Measurements from ENCODE around the gene MRPL36.

The MRPL36 gene

DNA sequence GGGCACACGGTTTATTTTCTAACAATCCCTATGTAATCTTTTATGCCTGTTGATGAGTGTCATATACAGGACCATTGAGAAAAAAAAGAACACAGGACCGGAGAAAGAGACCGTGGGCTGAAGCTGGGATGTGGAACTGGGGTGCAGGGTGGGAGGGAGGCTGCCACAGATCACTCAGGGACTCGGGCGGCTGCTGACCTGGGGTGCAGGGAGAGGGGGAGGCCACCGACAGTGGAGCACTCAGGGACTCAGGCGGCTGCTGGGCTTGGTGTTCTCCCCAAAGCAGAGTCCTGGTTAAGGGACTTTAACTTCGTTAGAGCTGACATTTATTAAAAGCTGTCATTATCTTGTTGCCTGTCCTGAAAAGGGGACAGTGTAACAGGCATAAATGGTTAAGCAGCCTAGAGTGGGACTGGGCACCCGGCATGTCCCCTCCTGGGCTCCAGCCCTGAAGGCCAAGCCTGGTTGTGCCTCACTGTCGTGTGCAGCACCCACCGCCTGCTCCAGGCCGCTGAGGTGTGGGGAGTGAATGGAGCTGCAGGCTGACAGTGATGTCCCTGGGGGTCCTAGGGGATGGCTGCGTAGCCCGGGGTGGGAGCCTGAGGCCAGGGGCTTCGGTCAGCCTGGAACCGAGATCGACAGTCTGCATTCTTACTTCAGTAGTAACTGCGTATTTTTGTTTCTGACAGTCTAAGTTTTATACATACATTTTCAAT, 15.6 kb upstream of the MRPL36 start:
- DNase-seq, result no peak
- TF ChIP-seq POLR2A (IDR thresholded peaks at IDR 0.05; ENCODE audit: low read length) (no peak), GATA1 (IDR thresholded peaks at IDR 0.05; ENCODE audit: low read depth, low read length) (no peak)

DNA sequence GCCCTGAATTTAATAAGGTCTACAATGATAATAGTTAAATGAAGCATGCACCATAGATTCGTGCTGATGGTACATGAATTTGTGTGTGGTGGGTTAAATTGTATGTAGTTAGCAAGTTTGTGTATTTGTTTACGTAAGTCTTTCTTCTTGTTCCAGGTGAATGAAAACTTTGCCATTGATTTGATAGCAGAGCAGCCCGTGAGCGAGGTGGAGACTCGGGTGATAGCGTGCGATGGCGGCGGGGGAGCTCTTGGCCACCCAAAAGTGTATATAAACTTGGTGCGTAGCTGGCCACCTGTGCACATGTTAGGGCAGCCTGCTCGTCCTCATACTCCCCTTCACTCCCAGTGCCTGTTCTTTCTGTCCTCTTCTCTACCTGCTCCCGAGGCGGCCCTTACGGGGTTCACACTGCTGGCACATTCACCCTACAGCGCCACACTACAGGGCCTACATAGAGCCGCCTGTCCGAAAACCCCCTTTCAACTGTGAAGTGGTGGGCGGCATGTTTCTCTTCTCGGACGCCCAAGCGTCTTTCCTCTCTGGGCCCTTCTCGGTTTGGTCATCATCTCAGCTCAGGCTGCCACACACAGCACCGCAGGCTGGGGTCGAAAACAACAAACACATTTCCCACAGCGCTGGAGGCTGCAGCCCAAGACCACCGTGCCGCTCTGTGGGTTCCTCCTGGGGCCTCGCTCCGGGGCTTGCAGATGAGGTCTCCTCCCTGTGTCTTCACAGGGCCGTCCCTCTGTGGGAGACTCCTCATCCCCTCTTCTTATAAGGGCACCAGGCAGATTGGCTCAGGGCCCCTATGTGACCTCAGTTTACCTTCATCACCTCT, 14.8 kb upstream of the MRPL36 start:
- no peak for DNase-seq
- TF ChIP-seq POLR2A (IDR thresholded peaks at IDR 0.05; ENCODE audit: low read length) (no peak), GATA1 (IDR thresholded peaks at IDR 0.05; ENCODE audit: low read depth, low read length) (no peak)

DNA sequence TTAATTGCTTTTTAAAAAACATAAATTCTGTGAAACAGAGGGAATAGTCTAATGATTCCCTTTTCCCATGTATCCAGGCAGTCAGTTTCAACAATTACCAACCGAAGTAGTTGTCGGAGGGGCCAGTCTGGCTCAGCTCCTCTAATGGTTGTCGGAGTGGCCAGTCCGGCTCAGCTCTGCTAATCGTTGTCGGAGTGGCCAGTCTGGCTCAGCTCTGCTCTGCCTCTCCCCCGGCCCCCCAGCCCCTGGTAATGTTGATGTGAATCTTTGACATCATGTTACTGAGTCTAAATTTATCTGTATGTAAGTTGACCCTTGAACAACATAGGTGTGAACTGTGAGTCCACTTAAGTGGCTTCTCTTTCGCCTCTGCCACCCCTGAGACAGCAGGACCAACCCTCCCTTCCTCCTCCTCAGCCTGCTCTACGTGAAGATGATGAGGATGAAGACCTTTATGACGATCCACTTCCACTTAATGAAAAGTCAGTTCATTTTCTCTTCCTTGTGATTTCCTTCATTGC, 11.0 kb upstream of the MRPL36 start:
- TF ChIP-seq GATA1 (IDR thresholded peaks at IDR 0.05; ENCODE audit: low read depth, low read length), result no peak
- TF ChIP-seq POLR2A (IDR thresholded peaks at IDR 0.05; ENCODE audit: low read length), result no peak
- no peak for DNase-seq

DNA sequence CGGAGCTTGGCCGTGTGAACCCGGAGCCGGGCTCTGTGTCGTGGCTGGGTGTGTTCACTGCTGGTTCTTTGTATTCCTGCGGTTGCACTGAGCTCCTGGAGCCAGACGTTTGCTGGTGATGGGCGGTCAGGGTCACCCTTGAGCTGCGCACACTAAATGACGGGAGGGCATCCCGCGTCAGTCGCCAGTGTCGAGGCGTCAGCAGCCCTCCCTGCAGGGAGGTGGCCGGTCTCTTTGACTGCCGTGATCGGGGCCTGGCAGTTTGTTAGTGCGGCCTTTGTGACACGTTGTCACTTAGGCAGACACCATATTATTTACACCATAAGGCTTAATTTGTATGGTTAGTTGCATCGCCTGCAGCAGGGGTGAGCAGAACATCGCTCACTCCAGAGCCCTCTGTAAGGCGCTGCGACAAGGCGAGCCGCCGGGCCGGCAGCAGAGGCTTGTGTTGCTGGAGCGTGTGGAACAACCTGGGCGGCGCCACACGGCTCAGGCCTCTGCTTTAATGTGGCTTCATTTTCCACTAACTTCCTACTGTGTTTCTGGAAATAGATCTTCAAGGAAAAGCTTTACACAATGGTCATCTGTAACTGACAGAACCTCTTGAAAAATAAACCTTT, 9.9 kb upstream of the MRPL36 start:
- DNase-seq, result no peak
- no peak for TF ChIP-seq GATA1 (IDR thresholded peaks at IDR 0.05; ENCODE audit: low read depth, low read length)
- TF ChIP-seq POLR2A (IDR thresholded peaks at IDR 0.05; ENCODE audit: low read length), result no peak

DNA sequence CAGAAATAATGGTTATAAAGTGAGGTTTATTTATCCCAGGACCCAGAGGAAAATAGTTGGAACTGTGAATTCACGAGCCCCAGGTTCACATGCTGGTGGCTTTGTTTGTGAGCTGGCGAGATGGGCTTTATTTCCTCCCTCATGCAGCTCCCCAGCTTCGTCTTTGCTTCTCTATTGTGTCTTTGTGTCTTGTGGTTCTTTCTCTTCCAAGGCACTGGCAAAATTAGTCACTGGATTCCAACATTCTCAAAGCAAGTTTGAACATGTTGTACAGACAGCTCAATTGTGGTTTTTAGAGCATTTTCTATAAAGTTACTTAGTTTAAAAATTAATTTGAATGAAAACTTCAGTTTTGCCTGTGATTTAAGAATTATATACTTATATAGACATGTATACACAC, 8.8 kb upstream of the MRPL36 start:
- DNase-seq, result no peak
- TF ChIP-seq GATA1 (IDR thresholded peaks at IDR 0.05; ENCODE audit: low read depth, low read length), result no peak
- TF ChIP-seq POLR2A (IDR thresholded peaks at IDR 0.05; ENCODE audit: low read length), result no peak

DNA sequence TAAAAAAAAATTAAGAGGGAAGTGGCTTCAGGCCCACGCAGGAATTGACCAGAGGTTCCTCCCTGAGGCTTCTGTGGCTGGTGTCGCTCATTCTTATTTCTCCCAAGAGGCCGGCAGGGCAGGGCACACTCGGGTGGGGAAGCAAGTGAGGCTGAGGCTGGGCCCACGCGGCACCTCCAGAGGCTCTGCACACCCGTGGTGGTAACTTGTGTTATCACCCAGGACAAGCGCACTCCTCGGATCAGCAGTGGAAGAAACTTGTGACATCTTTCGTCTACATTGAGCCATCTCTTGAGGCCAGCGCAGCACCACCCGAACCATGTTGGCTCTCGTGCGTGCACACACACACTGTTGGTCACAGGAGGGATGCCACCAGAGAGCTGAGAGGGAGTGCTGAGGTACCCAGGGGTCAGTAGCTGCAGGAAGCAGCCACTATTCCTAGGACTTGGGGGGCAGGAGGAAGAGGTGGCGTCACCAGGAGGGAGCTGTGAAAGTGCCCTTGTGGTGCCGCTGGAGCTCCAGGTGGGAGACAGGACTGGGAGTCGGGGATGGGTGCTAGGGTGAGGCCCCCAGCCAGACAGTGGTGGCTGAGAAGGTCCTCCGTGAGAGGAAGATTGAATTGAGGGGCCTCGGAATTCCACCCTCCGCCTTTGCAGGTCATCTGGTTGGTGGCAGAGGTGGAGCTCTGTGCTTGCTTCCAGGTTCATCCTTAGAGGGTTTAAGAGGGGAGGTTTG, 8.0 kb upstream of the MRPL36 start:
- DNase-seq, result no peak
- no peak for TF ChIP-seq GATA1 (IDR thresholded peaks at IDR 0.05; ENCODE audit: low read depth, low read length)
- TF ChIP-seq POLR2A (IDR thresholded peaks at IDR 0.05; ENCODE audit: low read length), result no peak

DNA sequence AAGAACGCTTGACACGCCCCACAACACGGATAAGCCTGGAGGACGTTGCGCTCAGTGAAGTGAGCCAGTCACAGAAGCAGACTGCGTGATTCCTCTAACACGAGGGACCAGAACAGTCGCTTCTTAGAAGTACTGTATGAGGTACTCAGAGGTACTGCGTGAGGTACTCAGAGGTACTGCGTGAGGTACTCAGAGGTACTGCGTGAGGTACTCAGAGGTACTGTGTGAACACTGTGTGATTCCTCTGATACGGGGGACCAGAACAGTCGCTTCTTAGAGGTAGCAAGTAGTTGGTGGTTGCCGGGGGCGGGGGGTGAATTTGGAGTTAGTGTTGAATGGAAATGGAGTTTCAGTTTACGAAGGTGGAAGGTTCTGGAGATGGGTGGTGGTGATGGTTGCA, 7.3 kb upstream of the MRPL36 start:
- TF ChIP-seq GATA1 (IDR thresholded peaks at IDR 0.05; ENCODE audit: low read depth, low read length) (no peak), POLR2A (IDR thresholded peaks at IDR 0.05; ENCODE audit: low read length) (no peak)
- DNase-seq, result no peak

DNA sequence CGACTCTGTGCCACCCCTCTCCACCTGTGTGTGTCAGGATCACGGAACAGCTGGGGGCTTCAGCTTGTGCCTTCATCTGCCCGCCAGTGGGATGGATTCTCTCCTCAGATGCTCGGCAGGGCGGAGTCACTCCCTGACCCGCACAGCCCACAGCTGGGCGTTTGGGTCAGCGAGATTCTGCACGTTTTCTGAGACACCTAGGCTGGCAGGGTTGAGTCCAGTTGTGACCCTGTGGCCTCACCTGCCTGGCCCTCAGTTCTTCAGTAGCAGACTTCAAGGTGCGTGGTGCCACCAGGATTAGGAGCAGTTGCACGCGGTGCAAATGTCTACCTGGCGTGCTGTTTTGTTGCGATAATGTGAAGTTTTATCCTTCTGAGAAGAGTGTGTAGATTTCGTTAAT, 6.6 kb upstream of the MRPL36 start:
- no peak for DNase-seq
- TF ChIP-seq POLR2A (IDR thresholded peaks at IDR 0.05; ENCODE audit: low read length), result no peak
- TF ChIP-seq GATA1 (IDR thresholded peaks at IDR 0.05; ENCODE audit: low read depth, low read length), result no peak

DNA sequence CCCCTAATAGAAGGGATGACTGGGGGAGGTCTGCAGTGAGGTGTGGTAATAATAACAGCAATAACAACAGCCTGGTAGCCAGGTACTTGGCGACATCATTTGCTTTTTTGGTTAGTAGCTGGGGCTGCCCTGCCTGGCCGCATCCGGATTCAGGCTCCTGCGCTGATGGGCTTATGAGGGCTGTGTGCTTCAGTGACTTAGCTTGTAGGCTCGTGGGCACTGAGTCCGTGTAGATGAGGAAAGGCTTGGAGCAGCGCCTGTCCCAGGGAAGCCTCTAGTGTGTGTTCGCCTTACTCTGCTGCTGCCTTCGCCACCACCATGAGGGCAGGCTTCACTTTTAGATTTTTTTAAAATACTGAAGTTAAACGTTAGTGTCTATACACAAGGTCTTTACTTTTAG, 6.1 kb upstream of the MRPL36 start:
- no peak for DNase-seq
- TF ChIP-seq POLR2A (IDR thresholded peaks at IDR 0.05; ENCODE audit: low read length), result no peak
- no peak for TF ChIP-seq GATA1 (IDR thresholded peaks at IDR 0.05; ENCODE audit: low read depth, low read length)

DNA sequence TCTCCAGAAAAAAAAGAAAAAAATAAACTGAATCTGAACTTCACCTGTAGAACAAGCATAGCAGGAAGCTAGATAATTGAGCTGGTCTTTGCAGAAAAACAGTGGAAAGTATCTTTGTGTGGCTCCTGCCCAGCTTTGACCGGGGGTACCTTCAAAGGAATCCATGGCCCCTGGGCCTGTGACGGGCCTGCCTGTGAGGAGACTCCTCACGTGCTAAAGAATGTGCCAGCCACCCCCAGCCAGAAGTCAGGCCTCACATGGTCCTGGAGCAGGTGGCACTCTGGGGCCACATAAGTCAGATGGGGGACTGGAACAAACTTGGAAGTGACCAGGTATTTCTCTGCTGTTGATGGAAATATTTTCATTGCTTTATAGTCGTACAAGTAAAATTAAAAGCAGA, 5.7 kb upstream of the MRPL36 start:
- no peak for DNase-seq

DNA sequence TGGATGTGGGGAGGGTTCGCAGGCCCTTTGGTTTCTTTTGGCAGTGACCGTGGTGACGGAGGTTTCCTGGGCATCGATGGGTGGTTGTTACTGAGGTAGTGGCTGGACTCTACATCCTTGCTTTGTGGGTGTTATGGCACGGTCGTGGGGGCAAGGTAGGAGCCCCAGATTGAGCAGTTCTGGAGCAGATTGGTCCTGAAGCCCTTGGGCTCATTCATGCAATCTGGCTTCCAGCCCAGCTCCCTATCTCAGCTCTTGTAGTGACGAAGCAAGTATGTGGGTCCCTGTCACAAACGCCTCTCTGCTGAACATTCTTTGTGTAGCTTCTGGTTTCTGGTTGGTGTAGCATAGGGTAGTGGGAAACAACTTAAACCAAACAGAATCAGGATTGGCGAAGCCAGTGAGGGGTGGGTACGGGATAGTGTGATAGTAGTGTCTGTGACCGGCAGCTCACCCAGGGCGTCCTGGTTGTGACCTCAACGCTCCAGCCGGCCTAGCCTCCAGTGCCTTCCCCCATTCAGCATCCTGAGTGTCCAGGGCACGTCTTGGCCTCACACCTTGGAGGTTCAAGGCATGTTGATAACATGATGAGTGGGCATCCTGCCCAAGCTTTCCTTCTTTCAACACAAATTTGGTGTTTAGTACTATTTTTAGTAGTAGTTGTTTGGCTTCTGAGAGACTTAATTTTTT, 4.5 kb upstream of the MRPL36 start:
- peak; percentile 52 to 76 for DNase-seq
- no peak for TF ChIP-seq POLR2A (IDR thresholded peaks at IDR 0.05; ENCODE audit: low read length)
- no peak for TF ChIP-seq GATA1 (IDR thresholded peaks at IDR 0.05; ENCODE audit: low read depth, low read length)

More for the DNA sequence above, 5.7 kb upstream of the MRPL36 start:
- TF ChIP-seq POLR2A (IDR thresholded peaks at IDR 0.05; ENCODE audit: low read length) (no peak), GATA1 (IDR thresholded peaks at IDR 0.05; ENCODE audit: low read depth, low read length) (no peak)

DNA sequence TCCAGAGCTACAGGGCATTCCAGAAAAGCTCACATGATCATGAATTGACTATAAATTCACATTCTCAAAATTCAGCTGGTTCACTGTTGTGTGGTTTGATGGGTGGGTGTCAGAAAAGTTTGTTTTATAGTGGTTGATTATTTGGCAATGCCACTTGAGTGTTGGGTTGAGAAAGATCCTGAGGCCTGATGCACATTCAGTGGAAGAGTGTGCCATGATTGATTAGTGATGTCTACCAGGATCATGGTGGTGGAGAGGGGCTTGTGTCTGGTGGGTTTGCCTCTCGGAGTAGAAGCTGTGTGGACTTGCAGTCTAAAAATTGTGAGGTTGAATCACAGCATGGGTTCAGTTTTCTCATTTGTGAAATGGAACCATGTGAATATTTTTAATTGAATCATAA, 3.6 kb upstream of the MRPL36 start:
- no peak for TF ChIP-seq GATA1 (IDR thresholded peaks at IDR 0.05; ENCODE audit: low read depth, low read length)
- no peak for TF ChIP-seq POLR2A (IDR thresholded peaks at IDR 0.05; ENCODE audit: low read length)

DNA sequence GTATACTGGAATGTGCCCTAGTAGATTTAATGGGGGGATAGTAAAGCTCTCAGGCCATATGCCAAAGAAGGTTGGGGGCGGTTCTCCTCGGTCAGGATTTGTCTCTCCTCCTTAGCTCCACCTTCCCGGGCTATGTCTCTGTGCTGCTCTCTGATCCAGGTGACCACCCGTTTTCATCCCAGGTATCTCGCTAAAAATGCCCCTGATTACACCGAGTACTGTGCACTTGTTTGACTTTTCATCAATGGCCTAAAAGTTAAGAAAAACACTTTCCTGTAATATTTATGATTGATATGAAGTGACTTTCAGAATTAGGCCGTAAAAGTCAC, 2.3 kb upstream of the MRPL36 start:
- no peak for TF ChIP-seq POLR2A (IDR thresholded peaks at IDR 0.05; ENCODE audit: low read length)
- no peak for TF ChIP-seq GATA1 (IDR thresholded peaks at IDR 0.05; ENCODE audit: low read depth, low read length)
- peak in 1 of 2 experiments; percentile 41 for DNase-seq

More for the DNA sequence above, 3.6 kb upstream of the MRPL36 start:
- DNase-seq, result no peak

All from erythroblast (primary cell).